ENCODE results near the gene CDH4. TPM values are rescaled to one million over a fixed set of nuclear protein-coding genes. Genes with fewer than 3 reads are reported as not detected.
A peak's percentile ranks its signal among the peaks of the same experiment; 100 is the strongest.
"Not testable (repeated sequence)": the region's sequence is repeated elsewhere in the genome, so short reads cannot be mapped to it uniquely, and the experiment has no call there.

Gene CDH4
- total and polyA plus RNA-seq, 9 of the 15 experiments (the other 6 are each of a cell fraction or from before 2014, with no cell fraction given), result 0.04 TPM; not detected in 8

GRCh38 chr20:61425541-61425991 lies 173.5 kb downstream of the CDH4 start:
- TF ChIP-seq NRF1 (conservative IDR thresholded peaks at IDR 0.05 in 1 of 2, IDR thresholded peaks at IDR 0.05 in 1 of 2), result peak; percentile 33 to 38; a peak in 2 of 4 replicates
- H3K9me1 ChIP-seq (ENCODE audit: control insufficient read depth, insufficient read depth, low read length); H3K4me1 ChIP-seq (replicated peaks in 1 of 2; ENCODE audit: control insufficient read depth in 2 of 2, insufficient read depth in 2 of 2, low read length in 2 of 2); FAIRE-seq; in situ Hi-C loops (cut with MboI); H3K4me3 ChIP-seq; H3K79me2 ChIP-seq (ENCODE audit: control insufficient read depth, insufficient read depth, low read length); POLR2A ChIA-PET; H3K27ac ChIP-seq (ENCODE audit: extremely low read depth, low read depth, low read length); H3K9me3 ChIP-seq (replicated peaks; ENCODE audit: control insufficient read depth, insufficient read depth, low read depth, low read length); intact Hi-C loops (cut with micrococcal nuclease); H4K20me1 ChIP-seq (replicated peaks; ENCODE audit: control insufficient read depth, insufficient read depth, low read length); CTCF ChIA-PET (ENCODE audit: low intra/inter-chr PET ratio); BruUV-seq (replicated peaks); H3K9ac ChIP-seq (ENCODE audit: insufficient read depth in 1 of 2, low read depth in 2 of 2, low read length in 2 of 2); H2AFZ ChIP-seq (ENCODE audit: low read depth, low read length); H3K36me3 ChIP-seq (ENCODE audit: control insufficient read depth, insufficient read depth, low read length); H3K4me2 ChIP-seq (ENCODE audit: insufficient read depth, low read length); H3K27me3 ChIP-seq (ENCODE audit: control insufficient read depth in 2 of 2, insufficient read depth in 2 of 2, low read length in 2 of 2): not testable (repeated sequence)
- ATAC-seq (peak; percentile 66), DNase-seq (ENCODE audit: extremely low read depth in 1 of 4, low spot score in 3 of 4) (peak in 1 of 4 experiments; percentile 3)
- WGBS (ENCODE audit: insufficient coverage, low coverage, missing lambda C conversion rate), result 7% methylated on average over 14 of the region's 18 CpGs

- Histone ChIP-seq H3K36me3 (ENCODE audit: control insufficient read depth, insufficient read depth, low read length) (no peaks in the 10 kb centered on the region), H3K9ac (ENCODE audit: insufficient read depth in 1 of 2, low read depth in 2 of 2, low read length in 2 of 2) (no peak overlapping the region), H3K27me3 (ENCODE audit: control insufficient read depth in 2 of 2, insufficient read depth in 2 of 2, low read length in 2 of 2) (peaks cover 0 to 4% of the 10 kb centered on the region in 2 experiments; a peak in 1 of 5 replicates), H3K4me2 (ENCODE audit: insufficient read depth, low read length) (no peak overlapping the region), H2AFZ (ENCODE audit: low read depth, low read length) (no peak overlapping the region), H3K4me1 (replicated peaks in 1 of 2; ENCODE audit: control insufficient read depth in 2 of 2, insufficient read depth in 2 of 2, low read length in 2 of 2) (peaks cover 0 to 10% of the 10 kb centered on the region in 2 experiments; a peak in 2 of 5 replicates), H3K9me1 (ENCODE audit: control insufficient read depth, insufficient read depth, low read length) (no peaks in the 10 kb centered on the region), H3K4me3 (no peak overlapping the region), H3K27ac (ENCODE audit: extremely low read depth, low read depth, low read length) (no peak overlapping the region), H4K20me1 (replicated peaks; ENCODE audit: control insufficient read depth, insufficient read depth, low read length) (no peaks in the 10 kb centered on the region), H3K9me3 (replicated peaks; ENCODE audit: control insufficient read depth, insufficient read depth, low read depth, low read length) (no peaks in the 10 kb centered on the region), H3K79me2 (ENCODE audit: control insufficient read depth, insufficient read depth, low read length) (no peaks in the 10 kb centered on the region)
- CTCF ChIA-PET (ENCODE audit: low intra/inter-chr PET ratio), result no interaction called here
- intact Hi-C loops (cut with micrococcal nuclease) (no loop called here), in situ Hi-C loops (cut with MboI) (no loop called here)
- FAIRE-seq (no peak), ATAC-seq (no peak), DNase-seq (ENCODE audit: extremely low read depth in 1 of 4, low spot score in 3 of 4) (no peak)
- no TSS peak for BruUV-seq (replicated peaks)
- POLR2A ChIA-PET, result interaction anchor here (0.6 kb wide), 1 partner anchor 184 kb away, joined by 4 read pairs; no protein-coding TSS in a partner anchor
- WGBS (ENCODE audit: insufficient coverage, low coverage, missing lambda C conversion rate), result 5% methylated on average over 8 of the region's 8 CpGs
- TF ChIP-seq MAX (CRISPR knock-in tag; IDR thresholded peaks at IDR 0.05), result no peak
- TF ChIP-seq CBX3 (IDR thresholded peaks at IDR 0.05; ENCODE audit: borderline replicate concordance in 1 of 2, low read length in 2 of 2), result no peak
- no peak for TF ChIP-seq ETS2 (tag; IDR thresholded peaks at IDR 0.05; ENCODE audit: borderline replicate concordance, poor library complexity, severe bottlenecking)
- no peak for TF ChIP-seq POLR2AphosphoS5 (IDR thresholded peaks at IDR 0.05; ENCODE audit: control insufficient read depth, insufficient read depth, low read depth, low read length)
- TF ChIP-seq, protein P1, sequence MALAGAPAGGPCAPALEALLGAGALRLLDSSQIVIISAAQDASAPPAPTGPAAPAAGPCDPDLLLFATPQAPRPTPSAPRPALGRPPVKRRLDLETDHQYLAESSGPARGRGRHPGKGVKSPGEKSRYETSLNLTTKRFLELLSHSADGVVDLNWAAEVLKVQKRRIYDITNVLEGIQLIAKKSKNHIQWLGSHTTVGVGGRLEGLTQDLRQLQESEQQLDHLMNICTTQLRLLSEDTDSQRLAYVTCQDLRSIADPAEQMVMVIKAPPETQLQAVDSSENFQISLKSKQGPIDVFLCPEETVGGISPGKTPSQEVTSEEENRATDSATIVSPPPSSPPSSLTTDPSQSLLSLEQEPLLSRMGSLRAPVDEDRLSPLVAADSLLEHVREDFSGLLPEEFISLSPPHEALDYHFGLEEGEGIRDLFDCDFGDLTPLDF (CRISPR knock-in tag; IDR thresholded peaks at IDR 0.05), result no peak
- no peak for TF ChIP-seq KDM1A (IDR thresholded peaks at IDR 0.05)
- TF ChIP-seq NR3C1 (CRISPR knock-in tag; IDR thresholded peaks at IDR 0.05), result no peak
- TF ChIP-seq EP300 (IDR thresholded peaks at IDR 0.05; ENCODE audit: low read length), result no peak
- no peak for TF ChIP-seq RBM25 (IDR thresholded peaks at IDR 0.05; ENCODE audit: low read depth, low read length, severe bottlenecking)
- TF ChIP-seq, protein P2, sequence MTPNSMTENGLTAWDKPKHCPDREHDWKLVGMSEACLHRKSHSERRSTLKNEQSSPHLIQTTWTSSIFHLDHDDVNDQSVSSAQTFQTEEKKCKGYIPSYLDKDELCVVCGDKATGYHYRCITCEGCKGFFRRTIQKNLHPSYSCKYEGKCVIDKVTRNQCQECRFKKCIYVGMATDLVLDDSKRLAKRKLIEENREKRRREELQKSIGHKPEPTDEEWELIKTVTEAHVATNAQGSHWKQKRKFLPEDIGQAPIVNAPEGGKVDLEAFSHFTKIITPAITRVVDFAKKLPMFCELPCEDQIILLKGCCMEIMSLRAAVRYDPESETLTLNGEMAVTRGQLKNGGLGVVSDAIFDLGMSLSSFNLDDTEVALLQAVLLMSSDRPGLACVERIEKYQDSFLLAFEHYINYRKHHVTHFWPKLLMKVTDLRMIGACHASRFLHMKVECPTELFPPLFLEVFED (CRISPR knock-in tag; conservative IDR thresholded peaks at IDR 0.05), result no peak
- TF ChIP-seq BRCA1 (IDR thresholded peaks at IDR 0.05), result no peak
- no peak for TF ChIP-seq BRCA1 (CRISPR knock-in tag; IDR thresholded peaks at IDR 0.05)
- TF ChIP-seq BRD4 (IDR thresholded peaks at IDR 0.05), result no peak
- no peak for TF ChIP-seq MEF2A (IDR thresholded peaks at IDR 0.05; ENCODE audit: control insufficient read depth, low read depth, low read length)
Measured at GRCh38 chr20:61426352-61426751, 174.3 kb downstream of the CDH4 start.
